H1 (cell line): ENCODE measurements around the gene OR2D2. TPM values are rescaled to one million over a fixed set of nuclear protein-coding genes. Genes with fewer than 3 reads are reported as not detected.

Experiments
- SIRT6 ChIP-seq: IDR thresholded peaks from one replicate; pipeline ENCODE4 v1.7.1; 2012; ENCODE audit warnings: low read length, inconsistent platforms
- polyA plus RNA-seq, 7 experiments: library from polyadenylated mRNA; depleted of rRNA in 3 of 7; stranded (reverse) in 5 of 7; unstranded in 2 of 7; fragments of >200 nt in 5 of 7; fragments of 200-250 nt in 2 of 7; gene quantifications; 1 replicate in 5 of 7; 2 replicates in 1 of 7; 4 replicates in 1 of 7; pipeline versions ENCODE4 v1.2.1 to v1.2.3, GENCODE V29; 2011 to 2013; ENCODE audit warnings: missing spikeins in 2 of 7, mixed read lengths in 2 of 7
- total RNA-seq: library from RNA; stranded (reverse); fragmentation: NEBNext Ultra II Directional; extraction: Animal tissue kit (Norgen Biotek cat#: 25700); gene quantifications from 2 replicates; pipeline ENCODE4 v1.2.1, GENCODE V29; 2021

The OR2D2 gene
- total and polyA plus RNA-seq, 2 of the 8 experiments (the other 6 are each of a cell fraction or from before 2014, with no cell fraction given), result 0.15 TPM; not detected in 1

DNA sequence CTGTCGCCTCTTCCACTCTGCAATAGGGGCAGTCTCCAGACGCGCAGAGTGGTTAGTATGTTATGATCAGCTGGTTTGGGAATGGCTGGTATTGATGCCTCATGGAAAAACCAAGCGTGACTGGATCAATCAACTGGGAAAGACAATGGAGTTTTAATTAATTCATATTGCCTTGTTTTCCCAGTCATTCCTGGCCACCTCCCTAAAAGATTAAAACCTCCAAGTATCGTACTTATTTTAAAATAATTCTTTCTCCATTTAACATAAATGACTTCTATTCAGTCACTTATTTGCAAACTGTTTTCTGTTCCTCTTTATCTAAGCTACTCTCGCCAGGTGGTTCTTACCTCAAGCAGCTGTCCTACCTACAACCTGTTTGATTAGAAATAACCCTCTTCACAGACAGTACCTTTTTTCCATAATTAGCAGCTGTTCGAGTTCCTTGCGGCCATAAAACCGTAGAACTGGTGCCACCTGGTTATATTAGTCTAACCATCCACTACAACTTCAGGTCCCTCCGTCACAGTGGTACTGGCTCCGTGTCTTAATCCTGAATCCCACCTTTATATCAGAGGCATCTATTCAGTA, 34.8 kb upstream of the OR2D2 start (continued):
- no peak for TF ChIP-seq SIRT6
